Activated CD4-positive, alpha-beta T cell treated with anti-CD3 and anti-CD28 coated beads, Interleukin-10, Interleukin-2, amounts not matched to agents 100 ng/mL and 50 ng/mL, durations not matched to agents 16 hours and 8 hours (primary cell): ENCODE results near the gene RFNG.

Source experiments
- DNase-seq: peaks from one replicate; pipeline ENCODE4 v3.0.0-alpha.2; 2020

Gene RFNG

DNA sequence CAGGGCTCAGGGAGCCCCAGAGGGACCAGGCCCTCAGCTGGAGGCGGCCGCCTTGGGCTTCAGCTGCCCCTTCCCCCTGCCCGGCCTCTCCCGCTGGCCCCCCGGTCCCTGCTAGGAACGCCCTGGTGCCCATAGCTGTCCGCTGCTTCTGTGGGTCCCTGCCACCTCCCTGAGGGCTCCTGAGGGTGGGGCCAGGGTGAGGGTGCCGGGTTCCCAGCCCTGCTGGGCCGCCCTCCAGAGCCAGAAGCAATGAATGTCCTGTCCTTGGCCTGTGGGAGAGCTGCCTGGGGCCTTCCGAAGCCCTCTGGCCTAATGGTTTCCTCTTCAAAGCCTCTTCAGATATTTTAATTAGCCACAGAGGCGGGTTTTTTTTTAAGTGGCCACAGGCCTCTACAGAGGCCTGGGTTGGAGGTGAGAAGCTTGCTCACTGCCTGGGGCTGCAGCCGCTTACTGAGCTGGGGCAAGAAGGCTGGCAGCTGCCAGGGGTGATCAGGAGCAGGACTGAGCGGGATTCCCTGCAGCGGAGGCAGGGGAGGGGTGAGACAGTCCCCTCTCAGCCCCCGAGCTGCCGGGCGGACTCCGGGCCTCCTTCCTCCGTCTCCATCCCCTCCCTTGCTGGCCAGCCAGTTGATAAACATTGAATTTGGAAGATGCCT, 38.8 kb downstream of the RFNG start:
- no peak for DNase-seq

GRCh38 chr17:82012261-82012639, 39.4 kb downstream of the RFNG start:
- no peak for DNase-seq

DNA sequence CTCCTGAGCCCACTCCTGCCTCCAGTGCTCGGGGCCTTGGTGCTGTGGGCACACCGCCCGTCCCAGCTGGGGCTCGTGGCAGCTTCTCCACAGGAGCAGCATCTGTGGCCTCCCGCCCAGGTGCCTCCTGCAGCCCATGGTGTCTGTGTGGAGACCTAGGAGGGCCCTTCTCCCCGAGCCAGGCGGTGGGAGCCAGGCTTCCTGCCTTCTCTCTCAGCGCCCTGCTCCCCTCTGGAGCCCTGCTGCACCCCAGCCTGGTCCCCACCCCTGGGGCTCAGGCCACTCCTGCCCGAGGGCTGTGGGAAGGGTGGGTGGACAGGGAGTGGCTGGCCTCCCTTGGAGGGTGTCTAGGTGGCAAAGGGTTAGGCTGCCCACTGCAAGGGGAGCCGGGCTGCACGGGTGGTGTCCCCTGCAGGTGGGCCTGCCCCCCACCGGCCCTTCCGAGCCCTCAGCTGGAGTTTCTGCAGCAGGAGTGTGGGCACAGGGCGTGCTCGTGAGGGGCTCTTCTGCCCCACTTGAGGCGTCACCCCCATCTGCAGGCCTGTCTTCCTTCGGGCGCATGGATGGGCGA, 39.9 kb downstream of the RFNG start:
- no peak for DNase-seq

- no peak for DNase-seq
Observed at GRCh38 chr17:82010575-82011525, 40.8 kb downstream of the RFNG start.

GRCh38 chr17:82009413-82009812, 42.2 kb downstream of the RFNG start:
- DNase-seq, result no peak

DNA sequence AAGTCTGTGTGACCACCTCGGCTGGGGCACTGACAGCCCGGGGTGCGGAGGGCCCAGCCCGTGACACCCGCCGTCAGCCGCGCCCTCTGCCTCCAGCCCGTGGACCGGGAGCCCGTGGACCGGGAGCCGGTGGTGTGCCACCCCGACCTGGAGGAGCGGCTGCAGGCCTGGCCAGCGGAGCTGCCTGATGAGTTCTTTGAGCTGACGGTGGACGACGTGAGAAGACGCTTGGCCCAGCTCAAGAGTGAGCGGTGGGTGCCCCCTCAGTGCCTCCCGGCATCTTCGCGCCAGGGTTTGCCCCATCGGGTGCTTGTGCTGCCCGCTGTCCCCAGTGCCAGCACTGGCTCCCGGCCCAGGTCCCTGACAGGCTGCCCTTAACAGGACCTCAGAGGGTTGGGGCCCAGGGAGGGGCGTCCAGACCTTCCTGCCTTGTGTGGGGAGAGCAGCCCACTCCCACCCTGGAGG, 42.6 kb downstream of the RFNG start:
- DNase-seq, result no peak

- DNase-seq, result no peak
Observed at GRCh38 chr17:82008258-82008940, 43.2 kb downstream of the RFNG start.

- DNase-seq, result no peak
Observed at GRCh38 chr17:82007495-82008257, 43.9 kb downstream of the RFNG start.

- no peak for DNase-seq
Observed at GRCh38 chr17:82007228-82007494, 44.5 kb downstream of the RFNG start.

GRCh38 chr17:82006468-82007227, 45.0 kb downstream of the RFNG start:
- DNase-seq, result no peak

- DNase-seq, result no peak
Observed at GRCh38 chr17:82005701-82006348, 45.8 kb downstream of the RFNG start.

DNA sequence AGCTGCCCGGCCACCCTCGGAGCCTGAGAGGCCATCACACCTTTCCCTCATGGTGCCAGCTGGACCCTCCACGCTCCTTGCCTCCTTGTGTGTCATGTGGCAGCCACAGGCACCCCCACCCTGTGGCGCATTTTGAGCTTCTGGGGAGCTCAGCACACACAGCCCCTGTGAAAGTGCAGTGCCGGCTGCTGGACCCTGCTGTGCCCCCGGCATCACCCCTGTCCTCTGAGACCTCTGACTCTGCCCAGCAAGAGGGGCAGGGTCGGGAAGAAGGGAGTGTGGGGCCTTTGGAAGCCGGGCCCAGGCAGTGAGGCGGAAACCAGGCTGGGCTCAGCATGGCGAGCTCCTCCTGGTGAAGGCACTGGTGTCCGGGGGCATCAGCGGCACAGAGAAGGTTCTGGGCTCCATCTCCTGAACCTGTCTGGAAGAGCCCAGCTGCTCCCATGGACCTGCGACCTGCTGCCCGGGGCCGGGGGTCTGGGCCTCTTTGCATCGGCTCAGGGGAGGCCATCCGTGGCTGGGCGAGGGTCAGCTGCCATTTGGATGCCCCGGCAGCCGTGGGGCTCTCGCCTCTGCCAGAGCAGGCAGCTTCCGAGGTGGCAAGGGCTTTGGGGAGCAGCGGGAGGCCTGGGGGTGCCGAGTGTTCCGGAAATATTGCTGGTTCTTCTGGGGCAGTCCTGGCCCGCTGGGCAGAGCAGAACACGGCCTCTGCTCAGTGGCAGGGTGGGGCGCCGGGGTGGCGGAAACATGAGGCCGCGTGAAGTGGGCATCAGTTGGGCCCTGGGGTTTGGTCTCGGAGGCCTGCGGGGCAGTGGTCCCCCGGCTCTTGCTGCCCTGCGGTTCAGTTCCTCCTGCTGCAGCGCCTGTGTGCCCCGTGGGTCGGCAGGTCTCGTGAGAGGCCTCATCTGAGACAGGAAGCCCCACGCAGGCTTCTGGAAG, 46.8 kb downstream of the RFNG start:
- no peak for DNase-seq

- DNase-seq, result peak; percentile 30
Observed at GRCh38 chr17:82003411-82004381, 47.9 kb downstream of the RFNG start.

DNA sequence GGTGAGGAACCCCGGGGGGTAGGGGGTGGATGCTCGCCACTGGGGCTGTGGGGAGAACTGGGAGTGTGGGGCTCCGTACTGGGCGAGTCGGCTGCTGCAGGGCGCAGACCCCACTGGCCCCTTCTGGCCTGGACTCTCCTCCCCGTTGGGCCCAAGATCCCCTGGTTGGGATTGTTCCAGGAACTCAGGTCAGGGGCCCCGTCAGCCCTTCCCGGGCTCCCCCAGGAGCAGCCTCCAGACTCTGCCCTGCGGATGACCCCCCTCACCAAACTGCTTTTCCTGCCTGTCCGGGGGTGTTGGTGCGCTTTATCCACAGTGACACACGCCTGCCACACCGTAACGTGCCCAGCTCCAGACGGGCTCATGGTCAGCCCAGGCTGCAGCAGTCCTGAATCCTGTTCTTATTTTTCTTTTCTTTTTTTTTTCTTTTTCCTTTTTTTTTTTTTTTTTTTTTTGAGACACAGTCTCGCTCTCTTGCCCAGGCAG, 50.0 kb downstream of the RFNG start:
- no peak for DNase-seq

DNA sequence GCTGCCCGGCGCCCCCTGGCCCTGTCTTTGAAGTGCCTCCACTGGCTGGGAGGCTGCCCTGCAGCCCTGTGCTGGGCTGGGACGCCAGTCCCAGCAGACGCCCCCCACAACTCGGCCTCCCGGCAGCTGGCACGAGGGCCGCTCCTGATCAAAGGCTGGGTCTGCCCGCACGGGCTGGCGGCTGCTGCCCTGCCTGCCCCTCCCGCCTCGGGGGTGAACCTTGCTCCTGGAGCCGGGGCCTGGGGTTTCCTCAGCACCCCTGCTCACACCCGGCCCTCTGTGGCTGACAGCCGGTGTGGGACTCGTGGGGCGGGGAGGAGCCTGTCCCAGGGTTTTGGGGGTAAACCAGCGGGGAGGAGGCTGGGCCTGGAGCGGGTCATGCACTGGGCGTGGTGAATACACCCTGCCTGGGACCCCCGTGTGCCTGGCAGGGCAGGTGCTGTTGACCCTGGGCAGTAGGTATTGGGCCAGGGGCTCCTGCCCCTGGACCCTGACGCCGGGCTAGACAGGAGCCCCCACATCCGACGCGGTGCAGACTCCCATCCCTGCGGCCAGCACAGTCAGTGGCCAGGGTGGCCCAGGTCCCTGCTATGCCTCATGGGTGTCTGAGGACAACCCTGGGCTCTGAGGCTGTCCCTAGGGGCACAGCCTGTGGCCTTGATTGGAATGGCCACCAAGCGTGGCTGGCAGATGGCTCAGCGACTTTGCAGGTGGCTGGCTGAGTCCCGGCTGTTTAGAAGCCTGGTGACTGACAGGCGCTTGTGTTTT, 50.6 kb downstream of the RFNG start:
- no peak for DNase-seq

- no peak for DNase-seq
Observed at GRCh38 chr17:81999976-82000802, 51.4 kb downstream of the RFNG start.

GRCh38 chr17:81999587-81999975, 52.0 kb downstream of the RFNG start:
- DNase-seq, result no peak
